GF-D8 (cell line): ENCODE measurements around the gene SMG9.
"Not testable (repeated sequence)": the region's sequence is repeated elsewhere in the genome, so short reads cannot be mapped to it uniquely, and the experiment has no call there.

Source experiments
- DNase-seq: peaks from one replicate; lab custom pipeline; 2025; lab: John Stamatoyannopoulos, UW

The SMG9 gene

GRCh38 chr19:43692385-43692784 is 62.4 kb downstream of the SMG9 start:
- no peak for DNase-seq

GRCh38 chr19:43691755-43692154 is 63.0 kb downstream of the SMG9 start:
- no peak for DNase-seq

GRCh38 chr19:43690890-43691289 is 63.9 kb downstream of the SMG9 start:
- no peak for DNase-seq

- DNase-seq = no peak
These were observed 64.3 kb downstream of the SMG9 start for GRCh38 chr19:43690444-43690843.

- no peak for DNase-seq
These were observed 66.6 kb downstream of the SMG9 start for GRCh38 chr19:43688059-43688701.

GRCh38 chr19:43687660-43687997 is 67.1 kb downstream of the SMG9 start:
- DNase-seq = no peak

GRCh38 chr19:43684326-43684725 is 70.4 kb downstream of the SMG9 start:
- no peak for DNase-seq

- no peak for DNase-seq
These were observed 70.9 kb downstream of the SMG9 start for GRCh38 chr19:43683905-43684304.

- DNase-seq = peak; percentile 14
These were observed 71.7 kb downstream of the SMG9 start for GRCh38 chr19:43682824-43683661.

GRCh38 chr19:43682269-43682668 is 72.5 kb downstream of the SMG9 start:
- DNase-seq = not testable (repeated sequence)

- peak; percentile 41 for DNase-seq
These were observed 72.9 kb downstream of the SMG9 start for GRCh38 chr19:43681821-43682220.

- no peak for DNase-seq
These were observed 76.1 kb downstream of the SMG9 start for GRCh38 chr19:43678512-43679261.
